WTC11 (cell line): ENCODE data around the gene PRKRIP1.
"Not testable (repeated sequence)": the region's sequence is repeated elsewhere in the genome, so short reads cannot be mapped to it uniquely, and the experiment has no call there.

Experiments
- CREB1 ChIP-seq: sonication (generic); formaldehyde crosslinking; IDR thresholded peaks from 2 replicates; pipeline ENCODE4 v1.8.0; 2023; ENCODE audit warnings: mild to moderate bottlenecking, missing genetic modification reagents
- RELA ChIP-seq: sonication (generic); formaldehyde crosslinking; IDR thresholded peaks from 2 replicates; pipeline ENCODE4 v1.8.1; 2022; ENCODE audit warnings: missing genetic modification reagents, mild to moderate bottlenecking, borderline replicate concordance
- SMAD3 ChIP-seq: sonication (generic); formaldehyde crosslinking; IDR thresholded peaks from 2 replicates; pipeline ENCODE4 v1.8.0; 2022; ENCODE audit warnings: missing genetic modification reagents, mild to moderate bottlenecking, borderline replicate concordance
- SP1 ChIP-seq: sonication (generic); formaldehyde crosslinking; conservative IDR thresholded peaks from 2 replicates; pipeline ENCODE4 v1.8.1; 2022; ENCODE audit warnings: missing genetic modification reagents
- ZNF138 ChIP-seq: sonication (generic); formaldehyde crosslinking; conservative IDR thresholded peaks from 2 replicates; pipeline ENCODE4 v1.8.1; 2022; ENCODE audit warnings: mild to moderate bottlenecking, moderate library complexity, missing genetic modification reagents
- TF ChIP-seq, protein P1 (sequence below): fragments of 200-600 bp; IDR thresholded peaks from 2 replicates; pipeline ENCODE4 v1.8.0; 2022; ENCODE audit warnings: antibody characterized with exemption
- TF ChIP-seq, protein P2 (sequence below): sonication (generic); formaldehyde crosslinking; IDR thresholded peaks from 2 replicates; pipeline ENCODE4 v1.8.1; 2022; ENCODE audit warnings: mild to moderate bottlenecking, missing genetic modification reagents, moderate library complexity, borderline replicate concordance
- TF ChIP-seq, protein P3 (sequence below): sonication (generic); formaldehyde crosslinking; IDR thresholded peaks from 2 replicates; pipeline ENCODE4 v1.8.1; 2023; ENCODE audit warnings: mild to moderate bottlenecking, missing genetic modification reagents, moderate library complexity
- TF ChIP-seq, protein P4 (sequence below): sonication (generic); formaldehyde crosslinking; IDR thresholded peaks from 2 replicates; pipeline ENCODE4 v1.8.1; 2022; ENCODE audit warnings: missing genetic modification reagents, borderline replicate concordance
- TF ChIP-seq, protein P5 (sequence below): sonication (generic); formaldehyde crosslinking; IDR thresholded peaks from 2 replicates; pipeline ENCODE4 v1.8.1; 2023; ENCODE audit warnings: mild to moderate bottlenecking, missing genetic modification reagents
- TF ChIP-seq, protein P6 (sequence below): fragments of 250-450 bp; sonication (Bioruptor Pico); IDR thresholded peaks from 2 replicates; pipeline ENCODE4 v1.8.0; 2021; ENCODE audit warnings: mild to moderate bottlenecking
- TF ChIP-seq, protein P7 (sequence below): sonication (generic); formaldehyde crosslinking; conservative IDR thresholded peaks from 2 replicates; pipeline ENCODE4 v1.8.1; 2022; ENCODE audit warnings: mild to moderate bottlenecking, missing genetic modification reagents
- TF ChIP-seq, protein P8 (sequence below): sonication (generic); formaldehyde crosslinking; IDR thresholded peaks from 2 replicates; pipeline ENCODE4 v1.8.0; 2022; ENCODE audit warnings: mild to moderate bottlenecking, missing genetic modification reagents
- TF ChIP-seq, protein P9 (sequence below): sonication (generic); formaldehyde crosslinking; IDR thresholded peaks from 2 replicates; pipeline ENCODE4 v1.8.0; 2022; ENCODE audit warnings: mild to moderate bottlenecking, missing genetic modification reagents

DNA sequence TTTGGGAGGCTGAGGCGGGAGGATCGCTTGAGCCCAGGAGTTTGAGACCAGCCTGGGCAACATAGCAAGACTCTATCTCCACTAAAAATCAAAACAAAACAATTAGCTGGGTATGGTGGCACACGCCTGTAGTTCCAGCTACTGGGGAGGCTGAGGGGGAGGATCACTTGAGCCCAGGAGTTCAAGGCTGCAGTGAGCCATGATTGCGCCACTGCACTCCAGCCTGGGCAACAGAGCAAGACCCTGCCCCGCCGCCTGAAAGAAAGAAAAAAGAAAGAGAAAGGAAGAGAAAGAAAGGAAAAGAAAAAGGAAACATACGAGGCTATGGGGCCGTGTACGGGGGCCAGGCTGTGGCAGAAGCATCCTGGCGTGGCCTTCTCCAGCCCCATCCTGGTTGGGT is 58.8 kb downstream of the PRKRIP1 start:
- TF ChIP-seq, protein P1, sequence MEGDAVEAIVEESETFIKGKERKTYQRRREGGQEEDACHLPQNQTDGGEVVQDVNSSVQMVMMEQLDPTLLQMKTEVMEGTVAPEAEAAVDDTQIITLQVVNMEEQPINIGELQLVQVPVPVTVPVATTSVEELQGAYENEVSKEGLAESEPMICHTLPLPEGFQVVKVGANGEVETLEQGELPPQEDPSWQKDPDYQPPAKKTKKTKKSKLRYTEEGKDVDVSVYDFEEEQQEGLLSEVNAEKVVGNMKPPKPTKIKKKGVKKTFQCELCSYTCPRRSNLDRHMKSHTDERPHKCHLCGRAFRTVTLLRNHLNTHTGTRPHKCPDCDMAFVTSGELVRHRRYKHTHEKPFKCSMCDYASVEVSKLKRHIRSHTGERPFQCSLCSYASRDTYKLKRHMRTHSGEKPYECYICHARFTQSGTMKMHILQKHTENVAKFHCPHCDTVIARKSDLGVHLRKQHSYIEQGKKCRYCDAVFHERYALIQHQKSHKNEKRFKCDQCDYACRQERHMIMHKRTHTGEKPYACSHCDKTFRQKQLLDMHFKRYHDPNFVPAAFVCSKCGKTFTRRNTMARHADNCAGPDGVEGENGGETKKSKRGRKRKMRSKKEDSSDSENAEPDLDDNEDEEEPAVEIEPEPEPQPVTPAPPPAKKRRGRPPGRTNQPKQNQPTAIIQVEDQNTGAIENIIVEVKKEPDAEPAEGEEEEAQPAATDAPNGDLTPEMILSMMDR, result not testable (repeated sequence)
- TF ChIP-seq, protein P2, sequence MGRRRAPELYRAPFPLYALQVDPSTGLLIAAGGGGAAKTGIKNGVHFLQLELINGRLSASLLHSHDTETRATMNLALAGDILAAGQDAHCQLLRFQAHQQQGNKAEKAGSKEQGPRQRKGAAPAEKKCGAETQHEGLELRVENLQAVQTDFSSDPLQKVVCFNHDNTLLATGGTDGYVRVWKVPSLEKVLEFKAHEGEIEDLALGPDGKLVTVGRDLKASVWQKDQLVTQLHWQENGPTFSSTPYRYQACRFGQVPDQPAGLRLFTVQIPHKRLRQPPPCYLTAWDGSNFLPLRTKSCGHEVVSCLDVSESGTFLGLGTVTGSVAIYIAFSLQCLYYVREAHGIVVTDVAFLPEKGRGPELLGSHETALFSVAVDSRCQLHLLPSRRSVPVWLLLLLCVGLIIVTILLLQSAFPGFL (CRISPR knock-in tag), result not testable (repeated sequence)
- not testable (repeated sequence) for TF ChIP-seq ZNF138, CREB1, RELA, SP1, SMAD3 (CRISPR knock-in tag)
- TF ChIP-seq, protein P3, sequence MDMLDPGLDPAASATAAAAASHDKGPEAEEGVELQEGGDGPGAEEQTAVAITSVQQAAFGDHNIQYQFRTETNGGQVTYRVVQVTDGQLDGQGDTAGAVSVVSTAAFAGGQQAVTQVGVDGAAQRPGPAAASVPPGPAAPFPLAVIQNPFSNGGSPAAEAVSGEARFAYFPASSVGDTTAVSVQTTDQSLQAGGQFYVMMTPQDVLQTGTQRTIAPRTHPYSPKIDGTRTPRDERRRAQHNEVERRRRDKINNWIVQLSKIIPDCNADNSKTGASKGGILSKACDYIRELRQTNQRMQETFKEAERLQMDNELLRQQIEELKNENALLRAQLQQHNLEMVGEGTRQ (CRISPR knock-in tag), result not testable (repeated sequence)
- TF ChIP-seq, protein P4, sequence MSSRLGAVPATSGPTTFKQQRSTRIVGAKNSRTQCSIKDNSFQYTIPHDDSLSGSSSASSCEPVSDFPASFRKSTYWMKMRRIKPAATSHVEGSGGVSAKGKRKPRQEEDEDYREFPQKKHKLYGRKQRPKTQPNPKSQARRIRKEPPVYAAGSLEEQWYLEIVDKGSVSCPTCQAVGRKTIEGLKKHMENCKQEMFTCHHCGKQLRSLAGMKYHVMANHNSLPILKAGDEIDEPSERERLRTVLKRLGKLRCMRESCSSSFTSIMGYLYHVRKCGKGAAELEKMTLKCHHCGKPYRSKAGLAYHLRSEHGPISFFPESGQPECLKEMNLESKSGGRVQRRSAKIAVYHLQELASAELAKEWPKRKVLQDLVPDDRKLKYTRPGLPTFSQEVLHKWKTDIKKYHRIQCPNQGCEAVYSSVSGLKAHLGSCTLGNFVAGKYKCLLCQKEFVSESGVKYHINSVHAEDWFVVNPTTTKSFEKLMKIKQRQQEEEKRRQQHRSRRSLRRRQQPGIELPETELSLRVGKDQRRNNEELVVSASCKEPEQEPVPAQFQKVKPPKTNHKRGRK (CRISPR knock-in tag), result not testable (repeated sequence)
- TF ChIP-seq, protein P5, sequence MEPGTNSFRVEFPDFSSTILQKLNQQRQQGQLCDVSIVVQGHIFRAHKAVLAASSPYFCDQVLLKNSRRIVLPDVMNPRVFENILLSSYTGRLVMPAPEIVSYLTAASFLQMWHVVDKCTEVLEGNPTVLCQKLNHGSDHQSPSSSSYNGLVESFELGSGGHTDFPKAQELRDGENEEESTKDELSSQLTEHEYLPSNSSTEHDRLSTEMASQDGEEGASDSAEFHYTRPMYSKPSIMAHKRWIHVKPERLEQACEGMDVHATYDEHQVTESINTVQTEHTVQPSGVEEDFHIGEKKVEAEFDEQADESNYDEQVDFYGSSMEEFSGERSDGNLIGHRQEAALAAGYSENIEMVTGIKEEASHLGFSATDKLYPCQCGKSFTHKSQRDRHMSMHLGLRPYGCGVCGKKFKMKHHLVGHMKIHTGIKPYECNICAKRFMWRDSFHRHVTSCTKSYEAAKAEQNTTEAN (CRISPR knock-in tag), result not testable (repeated sequence)
- TF ChIP-seq, protein P6, sequence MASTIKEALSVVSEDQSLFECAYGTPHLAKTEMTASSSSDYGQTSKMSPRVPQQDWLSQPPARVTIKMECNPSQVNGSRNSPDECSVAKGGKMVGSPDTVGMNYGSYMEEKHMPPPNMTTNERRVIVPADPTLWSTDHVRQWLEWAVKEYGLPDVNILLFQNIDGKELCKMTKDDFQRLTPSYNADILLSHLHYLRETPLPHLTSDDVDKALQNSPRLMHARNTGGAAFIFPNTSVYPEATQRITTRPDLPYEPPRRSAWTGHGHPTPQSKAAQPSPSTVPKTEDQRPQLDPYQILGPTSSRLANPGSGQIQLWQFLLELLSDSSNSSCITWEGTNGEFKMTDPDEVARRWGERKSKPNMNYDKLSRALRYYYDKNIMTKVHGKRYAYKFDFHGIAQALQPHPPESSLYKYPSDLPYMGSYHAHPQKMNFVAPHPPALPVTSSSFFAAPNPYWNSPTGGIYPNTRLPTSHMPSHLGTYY, result not testable (repeated sequence)
- TF ChIP-seq, protein P7, sequence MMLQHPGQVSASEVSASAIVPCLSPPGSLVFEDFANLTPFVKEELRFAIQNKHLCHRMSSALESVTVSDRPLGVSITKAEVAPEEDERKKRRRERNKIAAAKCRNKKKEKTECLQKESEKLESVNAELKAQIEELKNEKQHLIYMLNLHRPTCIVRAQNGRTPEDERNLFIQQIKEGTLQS, result not testable (repeated sequence)
- TF ChIP-seq, protein P8, sequence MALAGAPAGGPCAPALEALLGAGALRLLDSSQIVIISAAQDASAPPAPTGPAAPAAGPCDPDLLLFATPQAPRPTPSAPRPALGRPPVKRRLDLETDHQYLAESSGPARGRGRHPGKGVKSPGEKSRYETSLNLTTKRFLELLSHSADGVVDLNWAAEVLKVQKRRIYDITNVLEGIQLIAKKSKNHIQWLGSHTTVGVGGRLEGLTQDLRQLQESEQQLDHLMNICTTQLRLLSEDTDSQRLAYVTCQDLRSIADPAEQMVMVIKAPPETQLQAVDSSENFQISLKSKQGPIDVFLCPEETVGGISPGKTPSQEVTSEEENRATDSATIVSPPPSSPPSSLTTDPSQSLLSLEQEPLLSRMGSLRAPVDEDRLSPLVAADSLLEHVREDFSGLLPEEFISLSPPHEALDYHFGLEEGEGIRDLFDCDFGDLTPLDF (CRISPR knock-in tag), result not testable (repeated sequence)
- TF ChIP-seq, protein P9, sequence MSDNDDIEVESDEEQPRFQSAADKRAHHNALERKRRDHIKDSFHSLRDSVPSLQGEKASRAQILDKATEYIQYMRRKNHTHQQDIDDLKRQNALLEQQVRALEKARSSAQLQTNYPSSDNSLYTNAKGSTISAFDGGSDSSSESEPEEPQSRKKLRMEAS (CRISPR knock-in tag), result not testable (repeated sequence)
